ENCODE measurements around the gene ETV1. TPM values are rescaled to one million over a fixed set of nuclear protein-coding genes. Genes with fewer than 3 reads are reported as not detected.

Gene ETV1
- total and polyA plus RNA-seq, 2 donors from 2014 or later = 2.0 to 28.6 TPM

DNA sequence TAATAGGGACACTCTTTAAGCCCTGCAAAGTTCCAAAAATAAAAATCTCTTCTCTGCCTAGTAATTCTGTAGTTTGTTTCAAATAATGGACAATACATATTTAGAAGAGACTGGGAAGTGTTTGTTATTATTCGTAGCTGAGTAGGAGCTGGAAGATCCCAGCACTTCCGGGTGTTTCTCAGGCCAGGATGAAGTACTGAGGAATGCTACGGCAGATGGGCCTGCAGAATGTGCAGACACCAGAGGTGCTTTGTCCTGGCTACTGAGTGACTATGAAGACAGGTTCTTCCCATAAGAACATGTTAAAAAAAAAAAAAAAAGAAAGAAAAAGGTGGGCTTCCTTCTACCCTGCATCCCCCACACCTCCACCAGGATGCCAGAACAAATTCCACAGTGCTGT, 36.1 kb downstream of the ETV1 start:
- H3K36me3 ChIP-seq (ENCODE audit: control insufficient read depth in 2 of 3, insufficient read depth in 3 of 3, low read length in 3 of 3) = no peaks in the 10 kb centered on the region
- DNase-seq (no peak), FAIRE-seq (no peak)
- intact Hi-C loops (cut with DNase I) = no loop called here
- no peaks in the 10 kb centered on the region for H3K9me3 ChIP-seq (ENCODE audit: control insufficient read depth in 2 of 3, insufficient read depth in 1 of 3, low read length in 3 of 3)
- no peaks in the 10 kb centered on the region for H3K4me1 ChIP-seq (ENCODE audit: control insufficient read depth in 2 of 3, insufficient read depth in 2 of 3, low read depth in 1 of 3, low read length in 3 of 3)
- H3K27me3 ChIP-seq (ENCODE audit: control insufficient read depth, insufficient read depth, low read length) = no peaks in the 10 kb centered on the region
- TF ChIP-seq, protein P1, sequence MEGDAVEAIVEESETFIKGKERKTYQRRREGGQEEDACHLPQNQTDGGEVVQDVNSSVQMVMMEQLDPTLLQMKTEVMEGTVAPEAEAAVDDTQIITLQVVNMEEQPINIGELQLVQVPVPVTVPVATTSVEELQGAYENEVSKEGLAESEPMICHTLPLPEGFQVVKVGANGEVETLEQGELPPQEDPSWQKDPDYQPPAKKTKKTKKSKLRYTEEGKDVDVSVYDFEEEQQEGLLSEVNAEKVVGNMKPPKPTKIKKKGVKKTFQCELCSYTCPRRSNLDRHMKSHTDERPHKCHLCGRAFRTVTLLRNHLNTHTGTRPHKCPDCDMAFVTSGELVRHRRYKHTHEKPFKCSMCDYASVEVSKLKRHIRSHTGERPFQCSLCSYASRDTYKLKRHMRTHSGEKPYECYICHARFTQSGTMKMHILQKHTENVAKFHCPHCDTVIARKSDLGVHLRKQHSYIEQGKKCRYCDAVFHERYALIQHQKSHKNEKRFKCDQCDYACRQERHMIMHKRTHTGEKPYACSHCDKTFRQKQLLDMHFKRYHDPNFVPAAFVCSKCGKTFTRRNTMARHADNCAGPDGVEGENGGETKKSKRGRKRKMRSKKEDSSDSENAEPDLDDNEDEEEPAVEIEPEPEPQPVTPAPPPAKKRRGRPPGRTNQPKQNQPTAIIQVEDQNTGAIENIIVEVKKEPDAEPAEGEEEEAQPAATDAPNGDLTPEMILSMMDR (IDR thresholded peaks at IDR 0.05; ENCODE audit: borderline replicate concordance, extremely low read depth, insufficient read depth) = no peak
- H3K4me3 ChIP-seq (ENCODE audit: low read length in 3 of 3) = no peak overlapping the region
- H3K9ac ChIP-seq (ENCODE audit: low read length in 3 of 3) = no peak overlapping the region
- H3K27ac ChIP-seq (ENCODE audit: low read depth in 2 of 2, low read length in 2 of 2) = no peak overlapping the region

DNA sequence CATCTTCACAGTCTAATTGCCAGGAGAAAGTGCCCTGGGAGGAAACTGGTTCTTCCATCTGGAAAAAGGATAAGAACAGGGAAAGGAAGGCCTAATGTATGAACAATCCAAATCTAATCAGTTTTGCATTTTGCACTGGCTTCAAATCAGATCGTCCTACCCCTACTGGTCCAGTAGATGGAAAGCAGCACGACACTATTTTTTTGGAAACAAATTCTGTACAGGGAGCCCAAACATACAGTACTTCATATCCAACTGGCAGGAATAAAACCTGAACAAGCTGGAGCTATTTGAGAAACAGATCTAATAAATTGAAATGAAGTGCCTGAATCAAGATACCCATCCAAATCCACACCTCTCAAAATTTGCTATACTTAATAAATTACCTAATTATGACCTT, 36.5 kb downstream of the ETV1 start:
- Histone ChIP-seq H3K36me3 (ENCODE audit: control insufficient read depth in 2 of 3, insufficient read depth in 3 of 3, low read length in 3 of 3) (no peaks in the 10 kb centered on the region), H3K9me3 (ENCODE audit: control insufficient read depth in 2 of 3, insufficient read depth in 1 of 3, low read length in 3 of 3) (no peaks in the 10 kb centered on the region), H3K27me3 (ENCODE audit: control insufficient read depth, insufficient read depth, low read length) (no peaks in the 10 kb centered on the region), H3K27ac (ENCODE audit: low read depth in 2 of 2, low read length in 2 of 2) (no peak overlapping the region), H3K4me1 (ENCODE audit: control insufficient read depth in 2 of 3, insufficient read depth in 2 of 3, low read depth in 1 of 3, low read length in 3 of 3) (no peaks in the 10 kb centered on the region), H3K9ac (ENCODE audit: low read length in 3 of 3) (no peak overlapping the region), H3K4me3 (ENCODE audit: low read length in 3 of 3) (no peak overlapping the region)
- FAIRE-seq (no peak), DNase-seq (no peak)
- intact Hi-C loops (cut with DNase I) = no loop called here
- TF ChIP-seq, protein P1 (IDR thresholded peaks at IDR 0.05; ENCODE audit: borderline replicate concordance, extremely low read depth, insufficient read depth) = no peak

DNA sequence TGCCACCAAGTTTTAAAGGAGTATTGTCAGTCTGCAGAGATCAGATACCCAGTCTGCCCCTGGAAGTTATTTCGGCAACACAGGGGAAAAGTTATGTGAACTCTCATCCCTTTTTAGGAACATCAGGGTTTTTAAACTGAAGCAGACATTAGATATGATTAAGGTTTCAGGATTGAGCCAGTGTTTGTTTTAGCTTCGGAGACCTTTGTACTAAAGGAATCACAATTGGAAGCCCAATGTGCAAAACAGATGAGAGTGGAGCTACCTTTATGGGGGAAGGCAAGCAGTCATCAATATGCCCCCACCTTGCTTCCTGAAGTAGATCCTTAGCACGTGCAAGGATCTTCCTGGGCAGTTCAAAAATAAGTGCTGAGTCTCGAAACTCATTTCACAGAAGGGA, 39.5 kb downstream of the ETV1 start:
- Histone ChIP-seq H3K4me3 (ENCODE audit: low read length in 3 of 3) (no peak overlapping the region), H3K9me3 (ENCODE audit: control insufficient read depth in 2 of 3, insufficient read depth in 1 of 3, low read length in 3 of 3) (no peaks in the 10 kb centered on the region), H3K27me3 (ENCODE audit: control insufficient read depth, insufficient read depth, low read length) (no peaks in the 10 kb centered on the region), H3K9ac (ENCODE audit: low read length in 3 of 3) (no peak overlapping the region), H3K27ac (ENCODE audit: low read depth in 2 of 2, low read length in 2 of 2) (no peak overlapping the region), H3K36me3 (ENCODE audit: control insufficient read depth in 2 of 3, insufficient read depth in 3 of 3, low read length in 3 of 3) (no peaks in the 10 kb centered on the region), H3K4me1 (ENCODE audit: control insufficient read depth in 2 of 3, insufficient read depth in 2 of 3, low read depth in 1 of 3, low read length in 3 of 3) (no peaks in the 10 kb centered on the region)
- TF ChIP-seq, protein P1 (IDR thresholded peaks at IDR 0.05; ENCODE audit: borderline replicate concordance, extremely low read depth, insufficient read depth) = no peak
- no peak for FAIRE-seq
- DNase-seq = no peak
- intact Hi-C loops (cut with DNase I) = no loop called here

DNA sequence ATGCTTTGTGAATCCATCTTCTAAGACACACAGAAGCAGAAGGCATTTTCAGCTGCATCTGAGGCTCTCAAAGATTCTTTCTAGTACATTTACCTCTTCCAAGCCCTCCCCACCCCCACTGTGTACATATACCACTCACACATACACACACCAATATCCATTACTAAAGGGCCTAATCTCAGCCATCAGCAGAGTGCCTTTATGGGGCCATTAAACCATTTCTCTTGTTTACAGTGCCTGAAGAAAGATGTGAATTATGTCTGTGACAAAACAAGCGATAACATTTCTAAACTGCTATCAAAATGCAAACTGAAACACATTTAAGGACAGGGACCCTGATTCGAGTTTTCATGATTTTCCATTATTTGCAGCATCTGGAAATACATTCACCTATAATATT, 40.0 kb downstream of the ETV1 start:
- intact Hi-C loops (cut with DNase I) = no loop called here
- Histone ChIP-seq H3K4me1 (ENCODE audit: control insufficient read depth in 2 of 3, insufficient read depth in 2 of 3, low read depth in 1 of 3, low read length in 3 of 3) (no peaks in the 10 kb centered on the region), H3K36me3 (ENCODE audit: control insufficient read depth in 2 of 3, insufficient read depth in 3 of 3, low read length in 3 of 3) (no peaks in the 10 kb centered on the region), H3K9me3 (ENCODE audit: control insufficient read depth in 2 of 3, insufficient read depth in 1 of 3, low read length in 3 of 3) (no peaks in the 10 kb centered on the region), H3K27ac (ENCODE audit: low read depth in 2 of 2, low read length in 2 of 2) (no peak overlapping the region), H3K4me3 (ENCODE audit: low read length in 3 of 3) (no peak overlapping the region), H3K27me3 (ENCODE audit: control insufficient read depth, insufficient read depth, low read length) (no peaks in the 10 kb centered on the region), H3K9ac (ENCODE audit: low read length in 3 of 3) (no peak overlapping the region)
- TF ChIP-seq, protein P1 (IDR thresholded peaks at IDR 0.05; ENCODE audit: borderline replicate concordance, extremely low read depth, insufficient read depth) = no peak
- no peak for FAIRE-seq
- DNase-seq = no peak
